Measurements from ENCODE around the gene S100B.
A peak's percentile ranks its signal among the peaks of the same experiment; 100 is the strongest.
"Not testable (repeated sequence)": the region's sequence is repeated elsewhere in the genome, so short reads cannot be mapped to it uniquely, and the experiment has no call there.

S100B gene

GRCh38 chr21:46604975-46605766, at the start of gene S100B:
S100B (minus strand) TSS chr21:46605082; CDS start chr21:46602415, 2,667 bp downstream.
- DNase-seq: no peak

GRCh38 chr21:46651121-46651520, 46.2 kb upstream of the S100B start:
- DNase-seq: no peak

- DNase-seq: no peak
Measured at GRCh38 chr21:46650476-46651098, 45.7 kb upstream of the S100B start.

DNA sequence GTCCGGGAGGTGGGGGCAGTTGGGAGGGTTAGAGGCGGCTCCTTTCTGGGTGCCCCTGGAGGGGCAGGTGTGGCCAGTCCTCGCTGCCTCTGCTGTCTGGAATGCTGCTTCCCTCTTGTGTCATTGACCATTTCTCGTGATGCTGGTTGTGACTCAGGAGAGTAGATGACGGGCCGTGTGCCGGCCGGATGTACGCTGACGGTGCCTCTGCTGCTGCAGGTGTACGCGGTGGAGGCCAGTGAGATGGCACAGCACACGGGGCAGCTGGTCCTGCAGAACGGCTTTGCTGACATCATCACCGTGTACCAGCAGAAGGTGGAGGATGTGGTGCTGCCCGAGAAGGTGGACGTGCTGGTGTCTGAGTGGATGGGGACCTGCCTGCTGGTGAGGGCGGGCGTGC, 44.5 kb upstream of the S100B start:
- DNase-seq: no peak

DNA sequence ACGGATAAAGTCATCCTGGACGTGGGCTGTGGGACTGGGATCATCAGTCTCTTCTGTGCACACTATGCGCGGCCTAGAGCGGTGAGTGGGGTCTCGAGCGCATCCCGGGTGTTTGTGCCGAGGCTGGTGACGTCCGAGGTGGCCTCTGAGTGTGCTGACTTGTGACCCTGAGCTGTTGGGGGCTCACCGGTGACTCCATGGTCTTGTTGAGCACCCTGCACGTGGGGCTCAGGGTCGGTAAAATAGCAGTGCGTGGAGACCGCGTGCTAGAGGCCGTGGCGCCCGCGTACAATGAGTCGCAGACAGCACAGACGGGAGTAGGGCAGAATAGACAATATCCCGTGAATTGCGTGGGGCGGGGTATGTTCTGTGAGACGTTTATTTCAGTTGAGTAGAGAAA, 43.7 kb upstream of the S100B start:
- DNase-seq: no peak

DNA sequence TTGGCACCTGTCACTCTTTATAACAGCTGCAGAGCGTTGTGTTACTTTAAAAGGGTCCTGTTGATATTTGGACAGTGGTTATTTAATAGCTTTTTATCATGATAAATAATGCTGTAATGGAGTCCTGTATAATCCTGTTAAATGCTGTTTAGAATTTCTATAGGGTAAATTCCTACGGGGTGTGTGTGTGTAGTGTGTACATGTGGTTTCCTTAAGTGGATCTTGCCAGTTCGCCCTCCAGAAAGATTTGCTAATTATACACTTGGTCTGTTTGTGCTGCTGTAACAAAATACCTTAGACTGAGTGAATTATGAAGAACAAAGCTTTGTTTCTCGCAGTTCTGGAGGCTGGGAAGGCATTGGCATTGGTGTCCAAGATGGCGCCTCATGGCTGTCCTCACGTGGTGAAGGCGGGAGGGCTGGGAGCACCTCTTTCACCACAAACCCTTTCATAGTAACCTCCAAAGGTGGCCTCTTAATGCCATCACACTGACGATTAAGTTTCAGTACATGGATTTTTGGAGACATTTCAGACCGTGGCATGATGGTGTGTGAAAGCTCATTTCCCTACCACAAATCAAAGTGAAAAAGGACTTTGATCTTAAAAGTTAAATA, 41.8 kb upstream of the S100B start:
- no peak for DNase-seq

DNA sequence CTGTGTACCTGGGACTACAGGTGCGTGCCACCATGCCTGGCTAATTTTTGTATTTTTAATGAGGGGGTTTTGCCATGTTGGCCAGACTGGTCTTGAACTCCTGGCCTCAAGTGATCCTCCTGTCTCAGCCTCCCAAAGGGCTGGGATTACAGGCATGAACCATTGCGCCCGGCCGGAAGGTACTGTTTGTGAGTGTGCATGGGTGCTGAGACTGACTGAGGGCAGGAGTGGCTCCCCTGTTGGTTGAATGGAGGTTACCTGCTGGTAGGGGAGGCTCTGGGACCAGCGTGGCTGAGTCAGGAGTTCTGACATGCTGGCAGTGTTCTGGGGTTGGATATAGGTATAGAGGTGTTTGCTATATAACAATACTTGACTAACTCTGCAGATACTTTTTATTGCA, 41.0 kb upstream of the S100B start:
- DNase-seq: no peak

DNA sequence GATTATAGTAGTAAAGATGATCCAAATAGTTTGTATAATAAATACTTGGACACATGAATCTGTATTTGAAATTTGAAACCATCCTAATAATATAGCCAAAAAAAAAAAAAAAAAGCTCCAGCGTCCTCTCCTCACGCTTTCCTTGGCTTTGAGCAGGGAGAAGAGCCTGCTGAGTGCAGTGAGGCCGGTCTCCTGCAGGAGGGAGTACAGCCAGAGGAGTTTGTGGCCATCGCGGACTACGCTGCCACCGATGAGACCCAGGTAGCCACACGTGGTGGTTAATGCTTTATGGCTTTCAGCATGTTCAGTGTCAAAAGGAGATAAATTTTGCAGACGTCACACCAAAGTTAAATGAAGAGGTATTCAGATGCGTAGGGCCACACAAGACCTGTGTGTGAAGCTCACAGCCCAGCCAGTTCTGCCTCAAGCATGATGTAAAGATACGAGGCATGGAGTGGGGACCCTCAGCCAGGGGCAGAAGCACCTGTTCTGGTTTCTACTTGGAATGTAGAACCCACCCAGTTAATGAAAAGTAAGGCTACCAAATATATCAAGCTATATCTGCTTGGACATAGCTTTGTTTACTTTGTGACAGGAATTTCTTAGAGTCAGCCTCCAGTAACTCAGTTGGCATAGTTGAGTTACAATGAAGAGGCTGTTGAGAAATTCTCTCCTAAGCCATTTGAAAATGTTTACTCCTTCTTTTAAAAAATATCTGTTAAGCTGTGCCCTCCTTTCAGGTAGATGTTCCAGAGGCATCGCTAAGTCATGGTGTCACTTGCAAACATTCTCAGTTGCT, 38.7 kb upstream of the S100B start:
- no peak for DNase-seq

GRCh38 chr21:46641656-46642055, 36.8 kb upstream of the S100B start:
- no peak for DNase-seq

GRCh38 chr21:46639489-46640386, 34.9 kb upstream of the S100B start:
- DNase-seq: no peak

DNA sequence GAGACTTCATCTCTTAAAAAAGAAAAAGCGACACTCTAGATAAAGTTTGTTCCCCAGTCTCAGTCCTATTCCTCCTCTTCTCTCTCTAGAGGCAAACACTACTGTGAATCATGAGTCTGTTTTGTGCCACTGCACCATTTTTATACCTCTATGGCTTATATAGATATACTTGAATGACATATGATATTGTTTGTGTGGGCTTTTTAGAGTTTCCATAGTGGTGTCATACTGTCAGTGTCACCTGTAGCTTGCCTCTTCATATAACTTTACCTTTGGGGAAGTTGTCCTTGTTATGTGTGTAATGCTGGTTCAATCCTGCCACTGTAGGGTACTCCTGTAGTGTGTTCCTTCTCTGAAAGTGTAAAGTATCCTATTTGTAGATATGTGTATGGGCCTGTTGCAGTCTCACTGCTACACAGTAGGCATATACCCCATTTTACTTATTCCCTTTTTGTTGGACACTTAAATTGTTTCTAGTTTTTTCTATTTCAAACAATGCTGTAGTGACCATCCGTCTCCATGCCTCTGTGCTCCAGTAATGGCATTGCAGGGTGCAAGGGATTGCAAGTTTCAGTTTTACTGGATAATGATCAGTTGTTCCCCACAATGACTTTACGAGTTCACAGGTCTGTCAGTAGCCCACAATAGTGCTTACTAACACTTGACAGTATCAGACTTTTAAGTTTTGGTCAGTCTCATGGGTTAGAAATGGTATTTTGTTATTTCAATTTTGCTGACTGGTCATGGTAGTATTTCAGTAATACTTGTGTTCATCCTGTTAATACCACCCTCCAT, 33.3 kb upstream of the S100B start:
- no peak for DNase-seq

DNA sequence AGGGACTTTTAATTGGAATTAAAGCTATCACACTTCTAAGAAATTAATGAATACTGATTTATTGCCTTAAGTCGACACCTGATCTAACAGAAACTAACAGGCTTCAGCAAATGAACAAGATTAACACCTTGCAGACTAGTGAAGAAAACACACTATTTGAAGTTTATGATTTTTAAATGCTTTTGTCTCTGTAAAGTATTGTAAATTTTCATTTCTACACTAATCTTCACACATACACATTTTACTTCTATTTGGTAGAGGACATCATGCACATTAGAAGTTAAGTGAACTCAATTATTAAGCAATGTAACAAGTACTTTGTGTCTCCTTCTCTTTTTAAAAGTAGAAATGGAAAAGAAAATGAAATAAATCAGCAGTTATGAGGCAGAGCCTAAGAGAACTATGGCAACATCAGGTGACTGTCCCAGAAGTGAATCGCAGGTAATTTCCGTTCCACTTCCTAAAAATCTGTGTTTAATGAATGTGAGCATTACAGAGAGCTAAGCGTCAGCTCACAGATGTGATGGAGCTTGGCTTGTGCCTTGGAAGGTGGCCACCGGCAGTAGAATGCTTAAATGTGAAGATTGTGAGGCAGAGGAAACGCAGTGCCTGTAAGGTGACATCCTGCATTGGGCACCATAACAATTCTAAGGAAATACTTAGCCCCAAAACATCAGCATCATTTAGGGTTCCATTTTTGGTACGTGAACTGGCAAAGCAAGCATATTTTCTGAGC, 31.8 kb upstream of the S100B start:
- no peak for DNase-seq

GRCh38 chr21:46636181-46636512, 31.3 kb upstream of the S100B start:
- DNase-seq: no peak

DNA sequence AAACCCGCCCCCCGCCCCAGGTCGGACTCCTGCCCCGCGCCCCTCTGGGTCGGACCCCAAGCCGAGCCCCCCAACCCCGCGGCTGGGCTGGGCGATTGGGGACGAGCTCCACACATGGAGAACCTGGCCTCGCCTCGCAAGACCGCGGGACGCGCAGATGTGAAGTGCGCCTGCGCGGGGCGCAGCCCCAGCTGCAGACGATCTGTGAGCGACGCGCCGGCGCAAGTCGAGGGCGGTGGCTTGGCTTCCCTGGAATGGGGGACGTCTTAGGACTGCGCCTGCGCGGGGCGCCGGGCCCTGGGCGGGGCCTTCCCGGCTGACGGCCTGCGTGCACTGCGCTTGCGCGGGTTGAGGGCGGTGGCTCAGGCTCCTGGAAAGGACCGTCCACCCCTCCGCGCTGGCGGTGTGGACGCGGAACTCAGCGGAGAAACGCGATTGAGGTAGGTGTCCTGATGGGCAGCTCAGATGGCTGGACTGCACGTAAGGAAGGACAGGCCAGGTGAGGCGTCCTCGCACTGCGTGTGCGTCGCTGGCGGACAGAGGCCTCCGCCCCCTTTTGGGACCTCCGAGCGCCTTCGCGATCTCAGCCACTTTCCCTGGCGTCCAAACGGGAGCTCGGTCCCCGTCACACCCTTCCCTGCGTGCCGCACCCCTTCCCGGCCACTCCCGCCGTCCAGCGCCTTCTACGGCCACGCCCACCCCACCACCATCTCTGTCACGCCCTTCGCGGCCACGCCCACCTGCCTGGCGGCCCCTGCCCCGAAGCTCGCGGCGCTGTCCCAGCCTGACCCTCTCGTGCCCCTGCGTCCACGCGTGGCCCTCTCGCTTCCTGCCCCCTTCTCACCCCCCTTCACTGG, 30.7 kb upstream of the S100B start, which contains the start of gene PRMT2:
PRMT2 (plus strand) TSS at position 351 of the 857 bp plus-strand sequence. CDS start 1,278 bp downstream, outside the sequence.
- DNase-seq: peak; percentile 99

GRCh38 chr21:46634966-46635323, 30.1 kb upstream of the S100B start:
- DNase-seq: no peak

DNA sequence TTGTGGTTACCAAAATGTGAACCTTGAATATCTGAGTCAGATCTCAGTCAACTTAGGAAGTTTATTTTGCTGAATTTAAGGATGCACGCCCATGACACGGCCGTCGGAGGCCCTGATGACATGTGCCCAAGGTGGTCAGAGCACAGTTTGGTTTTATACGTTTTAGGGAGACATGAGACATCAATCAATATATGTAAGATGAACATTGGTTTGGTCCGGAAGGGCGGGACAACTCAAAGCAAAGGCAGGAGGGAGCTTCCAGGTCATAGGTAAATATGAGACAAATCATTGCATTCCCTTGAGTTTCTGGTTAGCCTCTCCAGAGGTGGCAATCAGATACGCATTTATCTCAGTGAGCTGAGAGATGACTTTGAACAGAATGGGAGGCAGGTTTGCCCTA, 29.5 kb upstream of the S100B start:
- no peak for DNase-seq

DNA sequence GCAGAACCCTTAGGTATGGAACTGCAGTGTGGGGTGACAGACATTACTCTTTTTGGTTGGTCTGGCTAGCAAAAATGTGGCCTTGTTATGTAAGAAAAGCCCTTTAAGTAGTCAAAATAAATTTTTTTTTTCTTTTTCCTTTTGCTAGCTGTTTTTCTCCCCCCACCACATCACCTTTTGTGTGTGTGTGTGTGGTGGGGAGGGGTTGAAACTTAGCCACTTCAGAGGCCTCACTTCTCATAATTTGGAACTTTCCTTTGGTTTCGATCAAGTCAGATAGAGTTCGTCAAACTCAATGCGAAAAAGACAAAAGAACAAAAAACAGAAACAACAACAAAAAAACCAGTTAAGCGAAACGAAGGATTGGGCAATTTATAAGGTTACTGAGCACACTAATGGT, 28.7 kb upstream of the S100B start:
- no peak for DNase-seq

GRCh38 chr21:46630915-46631314, 26.0 kb upstream of the S100B start:
- not testable (repeated sequence) for DNase-seq

DNA sequence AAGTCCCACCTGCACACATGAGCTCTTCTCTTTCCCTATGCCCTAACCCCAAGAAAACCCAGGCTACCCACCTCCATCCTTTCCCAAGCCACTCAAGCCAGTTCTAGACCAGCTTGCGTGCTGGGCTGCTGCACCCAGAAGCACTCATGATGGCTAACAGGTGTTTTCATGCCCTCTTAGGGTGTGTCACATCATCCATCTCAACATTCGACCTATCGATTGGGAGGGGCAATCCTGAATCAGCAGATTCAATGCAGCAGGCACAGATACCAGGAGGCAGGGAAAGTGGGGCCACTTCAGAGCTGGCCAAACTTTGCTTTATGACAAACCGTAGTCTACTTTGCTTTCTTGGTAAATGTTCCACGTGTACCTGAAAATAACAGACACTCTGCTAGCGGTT, 24.0 kb upstream of the S100B start:
- DNase-seq: no peak

- no peak for DNase-seq
Measured at GRCh38 chr21:46627726-46628125, 22.8 kb upstream of the S100B start.
